ENCODE measurements around the gene ZNF215. TPM values are rescaled to one million over a fixed set of nuclear protein-coding genes. Genes with fewer than 3 reads are reported as not detected.

Gene ZNF215
- polyA plus RNA-seq, 1 experiment, result 4.1 TPM

DNA sequence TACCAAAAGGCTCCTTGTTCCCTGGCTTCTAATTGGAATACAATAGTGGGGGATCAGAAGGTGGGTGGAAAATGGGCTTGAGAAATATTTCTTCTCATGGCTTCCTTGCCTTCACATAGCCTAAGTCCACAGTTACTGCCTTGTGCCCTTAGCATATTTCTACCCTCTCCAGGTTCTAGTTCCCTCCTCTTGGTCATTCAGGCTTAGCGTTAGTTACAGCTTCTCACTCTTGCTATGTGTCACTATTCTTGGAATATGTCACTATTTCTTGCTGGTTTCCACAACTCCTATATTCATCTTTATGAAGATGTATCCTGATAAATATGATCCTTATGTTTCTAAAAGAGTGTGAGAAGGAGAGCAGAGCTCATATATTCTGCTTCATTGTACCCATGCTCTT, 36.4 kb upstream of the ZNF215 start:
- no peaks in the 10 kb centered on the region for H3K27me3 ChIP-seq (ENCODE audit: control insufficient read depth, insufficient read depth, low read length)
- H3K4me3 ChIP-seq (ENCODE audit: low read depth, low read length), result no peak overlapping the region
- no peaks in the 10 kb centered on the region for H3K9me3 ChIP-seq (ENCODE audit: control insufficient read depth, insufficient read depth, low read length)
- ChIA-PET CTCF (interaction anchor here (1.6 kb wide), 1 partner anchor 77 kb away, joined by 6 read pairs; no protein-coding TSS in a partner anchor), POLR2A (no interaction called here)
- no peak for DNase-seq (ENCODE audit: low read depth, low spot score)
- TF ChIP-seq, protein P1, sequence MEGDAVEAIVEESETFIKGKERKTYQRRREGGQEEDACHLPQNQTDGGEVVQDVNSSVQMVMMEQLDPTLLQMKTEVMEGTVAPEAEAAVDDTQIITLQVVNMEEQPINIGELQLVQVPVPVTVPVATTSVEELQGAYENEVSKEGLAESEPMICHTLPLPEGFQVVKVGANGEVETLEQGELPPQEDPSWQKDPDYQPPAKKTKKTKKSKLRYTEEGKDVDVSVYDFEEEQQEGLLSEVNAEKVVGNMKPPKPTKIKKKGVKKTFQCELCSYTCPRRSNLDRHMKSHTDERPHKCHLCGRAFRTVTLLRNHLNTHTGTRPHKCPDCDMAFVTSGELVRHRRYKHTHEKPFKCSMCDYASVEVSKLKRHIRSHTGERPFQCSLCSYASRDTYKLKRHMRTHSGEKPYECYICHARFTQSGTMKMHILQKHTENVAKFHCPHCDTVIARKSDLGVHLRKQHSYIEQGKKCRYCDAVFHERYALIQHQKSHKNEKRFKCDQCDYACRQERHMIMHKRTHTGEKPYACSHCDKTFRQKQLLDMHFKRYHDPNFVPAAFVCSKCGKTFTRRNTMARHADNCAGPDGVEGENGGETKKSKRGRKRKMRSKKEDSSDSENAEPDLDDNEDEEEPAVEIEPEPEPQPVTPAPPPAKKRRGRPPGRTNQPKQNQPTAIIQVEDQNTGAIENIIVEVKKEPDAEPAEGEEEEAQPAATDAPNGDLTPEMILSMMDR (IDR thresholded peaks at IDR 0.05; ENCODE audit: low read depth, low read length), result no peak
- no peak overlapping the region for H3K27ac ChIP-seq (ENCODE audit: low read depth, low read length)

DNA sequence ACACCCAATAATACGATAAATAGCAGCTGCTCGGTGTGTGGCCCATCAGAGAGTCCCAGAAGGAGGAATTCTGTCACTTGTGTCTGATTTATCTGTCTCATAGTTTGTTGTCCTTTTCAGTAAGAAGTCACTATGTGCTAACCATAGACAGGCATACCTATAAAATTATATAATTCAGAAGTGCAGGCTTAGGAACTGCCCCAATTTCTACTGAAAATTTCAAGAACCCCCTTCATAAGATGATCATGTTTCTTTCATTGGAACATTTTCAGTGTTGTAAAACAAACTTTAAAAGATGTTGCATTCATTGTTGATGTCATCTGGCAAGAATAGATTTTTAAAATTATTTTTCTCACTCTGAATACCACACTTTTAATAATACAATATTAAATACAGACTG, 33.8 kb upstream of the ZNF215 start, which contains the start of gene OR2D2:
Gene OR2D2, minus strand, starts transcription at position 101 of the 400 bp plus-strand sequence. Its CDS starts 0 bp downstream, at position 101.
- POLR2A ChIA-PET, result no interaction called here
- no peak within 1 kb of the TSS for H3K27ac ChIP-seq (ENCODE audit: low read depth, low read length)

DNA sequence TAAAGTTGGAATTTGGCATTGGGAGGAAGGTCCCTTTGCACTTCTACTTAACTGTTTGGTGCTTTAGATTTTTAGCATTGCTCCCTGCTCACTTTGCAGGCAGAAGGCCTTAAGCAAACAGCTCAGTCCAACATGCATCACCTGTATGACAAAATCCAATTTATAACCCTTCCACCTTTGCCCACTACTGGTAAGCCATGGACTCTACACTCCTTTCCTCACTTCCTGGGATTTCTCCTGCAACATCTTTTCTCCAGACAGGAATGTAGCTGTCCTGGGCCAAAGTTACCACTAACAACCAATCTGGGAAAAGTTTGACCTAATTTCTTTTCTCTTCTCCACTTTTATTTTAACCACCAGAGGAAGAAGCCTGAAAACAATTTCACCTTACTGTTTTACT, 32.1 kb upstream of the ZNF215 start:
- H3K9me3 ChIP-seq (ENCODE audit: control insufficient read depth, insufficient read depth, low read length), result no peaks in the 10 kb centered on the region
- TF ChIP-seq, protein P1 (IDR thresholded peaks at IDR 0.05; ENCODE audit: low read depth, low read length), result no peak
- ChIA-PET POLR2A (no interaction called here), CTCF (no interaction called here)
- H3K27ac ChIP-seq (ENCODE audit: low read depth, low read length), result no peak overlapping the region
- no peaks in the 10 kb centered on the region for H3K27me3 ChIP-seq (ENCODE audit: control insufficient read depth, insufficient read depth, low read length)
- DNase-seq (ENCODE audit: low read depth, low spot score), result no peak
- no peak overlapping the region for H3K4me3 ChIP-seq (ENCODE audit: low read depth, low read length)

More for the DNA sequence above, 33.8 kb upstream of the ZNF215 start, which contains the start of gene OR2D2:
- Histone ChIP-seq H3K9me3 (ENCODE audit: control insufficient read depth, insufficient read depth, low read length) (no peaks in the 10 kb centered on the region), H3K4me3 (ENCODE audit: low read depth, low read length) (no peak within 1 kb of the TSS), H3K27me3 (ENCODE audit: control insufficient read depth, insufficient read depth, low read length) (no peaks in the 10 kb centered on the region)
- CTCF ChIA-PET, result no interaction called here
- TF ChIP-seq, protein P1 (IDR thresholded peaks at IDR 0.05; ENCODE audit: low read depth, low read length), result no peak
- DNase-seq (ENCODE audit: low read depth, low spot score), result no peak

DNA sequence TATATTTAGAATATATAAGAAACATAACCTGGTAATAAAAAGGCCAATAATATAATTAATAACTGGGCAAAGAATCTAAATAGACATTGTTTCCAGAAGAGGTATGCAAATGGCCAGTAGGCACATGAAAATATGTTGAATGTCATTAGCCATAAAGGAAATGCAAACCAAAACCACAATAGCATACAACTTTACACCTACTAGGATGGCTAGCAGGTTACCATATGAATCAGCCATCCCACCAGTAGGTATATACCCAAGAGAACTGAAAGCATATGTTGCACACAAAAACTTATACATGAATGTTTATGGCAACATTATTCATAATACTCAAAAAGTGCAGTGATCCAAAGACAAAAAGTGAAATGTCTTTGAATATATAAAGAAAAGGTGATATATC, 31.2 kb upstream of the ZNF215 start:
- H3K9me3 ChIP-seq (ENCODE audit: control insufficient read depth, insufficient read depth, low read length), result no peaks in the 10 kb centered on the region
- H3K4me3 ChIP-seq (ENCODE audit: low read depth, low read length), result no peak overlapping the region
- ChIA-PET CTCF (no interaction called here), POLR2A (no interaction called here)
- no peak for DNase-seq (ENCODE audit: low read depth, low spot score)
- TF ChIP-seq, protein P1 (IDR thresholded peaks at IDR 0.05; ENCODE audit: low read depth, low read length), result no peak
- H3K27ac ChIP-seq (ENCODE audit: low read depth, low read length), result no peak overlapping the region
- H3K27me3 ChIP-seq (ENCODE audit: control insufficient read depth, insufficient read depth, low read length), result no peaks in the 10 kb centered on the region

DNA sequence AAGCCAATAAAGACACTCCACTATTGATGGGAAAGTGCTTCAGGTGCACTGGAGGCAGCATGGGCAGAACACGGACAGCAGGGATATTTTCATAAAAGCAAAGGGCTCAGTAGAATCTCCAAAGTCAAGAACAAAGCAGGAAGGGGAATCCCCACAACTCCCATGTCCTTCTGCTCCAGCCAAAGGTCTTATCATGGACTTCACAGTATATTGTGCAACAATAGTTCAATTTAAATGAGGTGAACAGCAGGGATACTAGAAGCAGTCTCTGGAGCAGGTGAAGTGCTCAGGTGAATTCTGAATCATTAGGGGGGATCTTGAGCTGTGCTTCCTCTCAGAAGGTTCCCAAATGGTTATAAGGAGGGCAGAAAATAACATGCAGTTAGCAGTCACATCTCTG, 27.3 kb upstream of the ZNF215 start:
- ChIA-PET CTCF (no interaction called here), POLR2A (no interaction called here)
- TF ChIP-seq, protein P1 (IDR thresholded peaks at IDR 0.05; ENCODE audit: low read depth, low read length), result no peak

More for the DNA sequence above, 27.3 kb upstream of the ZNF215 start:
- no peak for DNase-seq (ENCODE audit: low read depth, low spot score)
- H3K9me3 ChIP-seq (ENCODE audit: control insufficient read depth, insufficient read depth, low read length), result no peaks in the 10 kb centered on the region
- H3K4me3 ChIP-seq (ENCODE audit: low read depth, low read length), result no peak overlapping the region
- H3K27ac ChIP-seq (ENCODE audit: low read depth, low read length), result no peak overlapping the region
- no peaks in the 10 kb centered on the region for H3K27me3 ChIP-seq (ENCODE audit: control insufficient read depth, insufficient read depth, low read length)

Measured in AG04450 (cell line).